GM12891 (cell line): Measurements from ENCODE around the gene FOXD2.

Source experiments
- PAX5 ChIP-seq: IDR thresholded peaks from 2 replicates; pipeline ENCODE4 v1.6.1; 2011; ENCODE audit warnings: low read length, moderate library complexity, mild to moderate bottlenecking; ENCODE audit not compliant: insufficient read depth, severe bottlenecking
- POLR2A ChIP-seq: IDR thresholded peaks from 2 replicates; pipeline ENCODE4 v1.6.1; 2011; ENCODE audit warnings: low read depth, low read length, control low read depth
- TAF1 ChIP-seq: IDR thresholded peaks from 2 replicates; pipeline ENCODE4 v1.6.1; 2011; ENCODE audit warnings: low read depth, low read length, control low read depth

GRCh38 chr1:47431534-47431933 is 6.3 kb upstream of the FOXD2 start:
- TF ChIP-seq TAF1 (no peak), POLR2A (no peak), PAX5 (no peak)
